Measurements from ENCODE around the gene ARHGAP24. TPM values are rescaled to one million over a fixed set of nuclear protein-coding genes. Genes with fewer than 3 reads are reported as not detected.

The ARHGAP24 gene
- total and polyA plus RNA-seq, 4 donors = 1.8 to 15.2 (median 3.3) TPM

DNA sequence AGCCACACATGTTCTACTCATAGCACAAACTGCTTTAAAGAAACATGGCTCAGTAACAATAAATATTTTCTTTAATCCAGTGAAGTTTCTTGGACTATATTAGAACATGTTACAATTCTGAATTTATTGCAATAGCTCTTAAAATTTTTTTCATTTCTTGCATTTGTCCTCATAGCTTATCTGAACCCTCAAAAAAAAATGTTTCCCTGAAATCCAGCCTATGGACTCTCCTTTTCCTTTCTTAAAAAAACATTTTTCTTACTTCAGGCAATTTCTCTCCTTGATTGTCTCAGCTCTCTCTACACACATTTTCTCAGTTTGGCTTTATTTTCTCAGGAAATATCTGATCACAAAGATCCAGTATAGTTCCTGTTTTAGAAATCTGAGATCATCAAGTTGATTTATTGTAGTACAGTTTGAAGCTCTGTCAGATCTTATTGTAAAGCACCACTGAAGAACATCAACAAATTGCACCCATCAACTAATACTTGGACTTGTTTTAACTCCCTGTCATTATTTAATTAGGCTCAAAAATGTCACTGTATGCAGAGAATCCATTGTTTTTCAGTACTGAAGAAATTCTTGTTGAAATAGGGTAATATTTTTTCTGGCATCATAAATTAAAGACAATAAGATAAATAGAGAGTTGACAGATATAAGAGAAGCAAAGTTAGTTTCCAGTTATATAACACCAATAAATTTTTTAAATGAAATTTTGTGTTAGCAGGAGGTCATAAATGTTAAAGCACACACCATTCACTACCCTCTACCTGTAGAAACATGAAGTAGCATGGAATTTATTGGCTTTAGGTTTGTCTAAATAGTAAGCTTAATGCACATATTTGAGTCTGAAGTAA lies 317.7 kb downstream of the ARHGAP24 start:
- peaks cover 0 to 6% (median 0%) of the 10 kb centered on the region in 4 donors for H3K4me1 ChIP-seq (ENCODE audit: control insufficient read depth in 4 of 4, insufficient read depth in 4 of 4, low read length in 3 of 4)
- no peaks in the 10 kb centered on the region for H3K9me3 ChIP-seq (ENCODE audit: control insufficient read depth in 4 of 4, low read length in 3 of 4)
- H3K36me3 ChIP-seq (ENCODE audit: control insufficient read depth in 4 of 4, insufficient read depth in 3 of 4, low read depth in 1 of 4, low read length in 3 of 4) = no peaks in the 10 kb centered on the region
- TF ChIP-seq, protein P1, sequence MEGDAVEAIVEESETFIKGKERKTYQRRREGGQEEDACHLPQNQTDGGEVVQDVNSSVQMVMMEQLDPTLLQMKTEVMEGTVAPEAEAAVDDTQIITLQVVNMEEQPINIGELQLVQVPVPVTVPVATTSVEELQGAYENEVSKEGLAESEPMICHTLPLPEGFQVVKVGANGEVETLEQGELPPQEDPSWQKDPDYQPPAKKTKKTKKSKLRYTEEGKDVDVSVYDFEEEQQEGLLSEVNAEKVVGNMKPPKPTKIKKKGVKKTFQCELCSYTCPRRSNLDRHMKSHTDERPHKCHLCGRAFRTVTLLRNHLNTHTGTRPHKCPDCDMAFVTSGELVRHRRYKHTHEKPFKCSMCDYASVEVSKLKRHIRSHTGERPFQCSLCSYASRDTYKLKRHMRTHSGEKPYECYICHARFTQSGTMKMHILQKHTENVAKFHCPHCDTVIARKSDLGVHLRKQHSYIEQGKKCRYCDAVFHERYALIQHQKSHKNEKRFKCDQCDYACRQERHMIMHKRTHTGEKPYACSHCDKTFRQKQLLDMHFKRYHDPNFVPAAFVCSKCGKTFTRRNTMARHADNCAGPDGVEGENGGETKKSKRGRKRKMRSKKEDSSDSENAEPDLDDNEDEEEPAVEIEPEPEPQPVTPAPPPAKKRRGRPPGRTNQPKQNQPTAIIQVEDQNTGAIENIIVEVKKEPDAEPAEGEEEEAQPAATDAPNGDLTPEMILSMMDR (IDR thresholded peaks at IDR 0.05; ENCODE audit: low read depth, low read length, missing input control) = no peak
- no peak for TF ChIP-seq SP1 (IDR thresholded peaks at IDR 0.05)
- no peak for TF ChIP-seq ATF3 (IDR thresholded peaks at IDR 0.05)
- DNase-seq (ENCODE audit: low spot score) = no peak
- no peak overlapping the region for H3K27ac ChIP-seq (ENCODE audit: low read depth in 1 of 2, low read length in 2 of 2)
- H3K4me3 ChIP-seq (ENCODE audit: low read depth in 1 of 3, low read length in 3 of 3) = no peak overlapping the region
- no peaks in the 10 kb centered on the region for H3K27me3 ChIP-seq (ENCODE audit: control insufficient read depth in 4 of 4, insufficient read depth in 4 of 4, low read length in 3 of 4)
- no peak overlapping the region for H3K9ac ChIP-seq (ENCODE audit: low read depth in 1 of 2, low read length in 2 of 2)

DNA sequence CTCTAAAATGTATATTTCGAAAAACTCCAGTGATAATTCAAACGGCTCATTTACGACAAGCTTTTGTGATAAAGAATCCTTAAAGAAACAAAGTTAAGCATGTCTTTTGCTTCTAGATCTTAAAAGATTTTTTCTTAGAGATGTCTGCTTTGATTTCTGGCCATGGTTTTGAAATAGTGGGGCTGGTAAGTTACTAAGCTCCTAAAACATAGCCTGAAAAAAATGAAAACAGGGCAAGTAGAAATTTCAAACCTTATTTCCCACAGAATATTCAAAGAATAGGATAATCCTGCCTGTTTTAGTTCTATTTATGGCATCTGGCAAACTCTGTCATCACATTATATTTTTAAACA lies 318.3 kb downstream of the ARHGAP24 start:
- H3K27me3 ChIP-seq (ENCODE audit: control insufficient read depth in 4 of 4, insufficient read depth in 4 of 4, low read length in 3 of 4) = no peaks in the 10 kb centered on the region
- H3K9me3 ChIP-seq (ENCODE audit: control insufficient read depth in 4 of 4, low read length in 3 of 4) = no peaks in the 10 kb centered on the region
- no peaks in the 10 kb centered on the region for H3K36me3 ChIP-seq (ENCODE audit: control insufficient read depth in 4 of 4, insufficient read depth in 3 of 4, low read depth in 1 of 4, low read length in 3 of 4)
- peaks cover 0 to 7% (median 0%) of the 10 kb centered on the region in 4 donors for H3K4me1 ChIP-seq (ENCODE audit: control insufficient read depth in 4 of 4, insufficient read depth in 4 of 4, low read length in 3 of 4)
- WGBS = 78% methylated on average over 3 of the region's 3 CpGs
- DNase-seq (ENCODE audit: low spot score) = no peak
- no peak overlapping the region for H3K9ac ChIP-seq (ENCODE audit: low read depth in 1 of 2, low read length in 2 of 2)
- no peak overlapping the region for H3K27ac ChIP-seq (ENCODE audit: low read depth in 1 of 2, low read length in 2 of 2)
- H3K4me3 ChIP-seq (ENCODE audit: low read depth in 1 of 3, low read length in 3 of 3) = no peak overlapping the region
- TF ChIP-seq RAD21 (IDR thresholded peaks at IDR 0.05) (no peak), EGR1 (IDR thresholded peaks at IDR 0.05; ENCODE audit: low read depth in 2 of 2) (no peak), HNF4A (conservative IDR thresholded peaks at IDR 0.05) (no peak), SP1 (IDR thresholded peaks at IDR 0.05) (no peak), FOXA2 (IDR thresholded peaks at IDR 0.05) (no peak), REST (IDR thresholded peaks at IDR 0.05) (no peak), RXRA (IDR thresholded peaks at IDR 0.05) (no peak), YY1 (IDR thresholded peaks at IDR 0.05) (no peak), HNF4G (IDR thresholded peaks at IDR 0.05) (no peak), ATF3 (IDR thresholded peaks at IDR 0.05) (no peak), FOXA1 (IDR thresholded peaks at IDR 0.05) (no peak), NR2F2 (IDR thresholded peaks at IDR 0.05) (no peak), JUND (IDR thresholded peaks at IDR 0.05) (no peak), GABPA (IDR thresholded peaks at IDR 0.05 in 1 of 2, conservative IDR thresholded peaks at IDR 0.05 in 1 of 2) (no peak), TAF1 (conservative IDR thresholded peaks at IDR 0.05) (no peak)
- TF ChIP-seq, protein P2, sequence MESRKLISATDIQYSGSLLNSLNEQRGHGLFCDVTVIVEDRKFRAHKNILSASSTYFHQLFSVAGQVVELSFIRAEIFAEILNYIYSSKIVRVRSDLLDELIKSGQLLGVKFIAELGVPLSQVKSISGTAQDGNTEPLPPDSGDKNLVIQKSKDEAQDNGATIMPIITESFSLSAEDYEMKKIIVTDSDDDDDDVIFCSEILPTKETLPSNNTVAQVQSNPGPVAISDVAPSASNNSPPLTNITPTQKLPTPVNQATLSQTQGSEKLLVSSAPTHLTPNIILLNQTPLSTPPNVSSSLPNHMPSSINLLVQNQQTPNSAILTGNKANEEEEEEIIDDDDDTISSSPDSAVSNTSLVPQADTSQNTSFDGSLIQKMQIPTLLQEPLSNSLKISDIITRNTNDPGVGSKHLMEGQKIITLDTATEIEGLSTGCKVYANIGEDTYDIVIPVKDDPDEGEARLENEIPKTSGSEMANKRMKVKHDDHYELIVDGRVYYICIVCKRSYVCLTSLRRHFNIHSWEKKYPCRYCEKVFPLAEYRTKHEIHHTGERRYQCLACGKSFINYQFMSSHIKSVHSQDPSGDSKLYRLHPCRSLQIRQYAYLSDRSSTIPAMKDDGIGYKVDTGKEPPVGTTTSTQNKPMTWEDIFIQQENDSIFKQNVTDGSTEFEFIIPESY (IDR thresholded peaks at IDR 0.05) = no peak
- TF ChIP-seq, protein P3, sequence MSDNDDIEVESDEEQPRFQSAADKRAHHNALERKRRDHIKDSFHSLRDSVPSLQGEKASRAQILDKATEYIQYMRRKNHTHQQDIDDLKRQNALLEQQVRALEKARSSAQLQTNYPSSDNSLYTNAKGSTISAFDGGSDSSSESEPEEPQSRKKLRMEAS (IDR thresholded peaks at IDR 0.05) = no peak
- TF ChIP-seq, protein P1 (IDR thresholded peaks at IDR 0.05; ENCODE audit: low read depth, low read length, missing input control) = no peak

Data from liver (tissue), 9 donors.